PC-9 (cell line): ENCODE measurements around the gene RNF220. TPM values are rescaled to one million over a fixed set of nuclear protein-coding genes. Genes with fewer than 3 reads are reported as not detected.

Source experiments
- BruUV-seq: library from RNA; stranded (reverse); fragments of 400-500 nt; replicated peaks from 2 replicates; lab custom pipeline; 2021; lab: Mats Ljungman, UMichigan
- CTCF ChIA-PET: fragments of 300-600 bp; sonication (Branson Sonifier 250); formaldehyde crosslinking; loops from one replicate; lab custom pipeline; 2022; ENCODE audit warnings: antibody characterized with exemption; lab: Charles Lee
- POLR2A ChIA-PET: fragments of 300-600 bp; sonication (Branson Sonifier 250); formaldehyde crosslinking; loops from one replicate; lab custom pipeline; 2022; ENCODE audit warnings: antibody characterized with exemption; ENCODE audit not compliant: unreplicated experiment; lab: Charles Lee
- DNase-seq, 2 experiments: peaks; one replicate each; pipeline versions ENCODE4 v3.0.0 to v3.0.0-alpha.2; 2015 to 2022; ENCODE audit warnings: mixed read lengths in 1 of 2
- H2AFZ ChIP-seq: fragments of 200-600 bp; sonication (generic); 2 replicates; pipeline ENCODE4 v1.8.1; 2017; ENCODE audit warnings: antibody characterized with exemption
- H3F3A ChIP-seq: fragments of 200-600 bp; sonication (generic); 2 replicates; pipeline ENCODE4 v1.8.1; 2017; ENCODE audit warnings: antibody characterized with exemption, mild to moderate bottlenecking, low read depth; ENCODE audit not compliant: insufficient read depth
- H3K27ac ChIP-seq: fragments of 200-600 bp; sonication (generic); 2 replicates; pipeline ENCODE4 v1.6.1; 2016; ENCODE audit warnings: mixed run types
- H3K27me3 ChIP-seq: fragments of 200-600 bp; sonication (generic); 2 replicates; pipeline ENCODE4 v1.6.1; 2016; ENCODE audit warnings: low read depth, mixed run types; ENCODE audit not compliant: insufficient read depth
- H3K36me3 ChIP-seq: fragments of 200-600 bp; sonication (generic); 2 replicates; pipeline ENCODE4 v1.6.1; 2016; ENCODE audit warnings: low read depth, mixed run types
- H3K4me1 ChIP-seq: fragments of 200-600 bp; sonication (generic); replicated peaks from 2 replicates; pipeline ENCODE4 v1.6.1; 2016; ENCODE audit warnings: mixed run types; ENCODE audit not compliant: insufficient read depth
- H3K4me2 ChIP-seq: fragments of 200-600 bp; sonication (generic); 2 replicates; pipeline ENCODE4 v1.6.1; 2017; ENCODE audit warnings: mixed run types
- H3K4me3 ChIP-seq: fragments of 200-600 bp; sonication (generic); 2 replicates; pipeline ENCODE4 v1.6.1; 2016; ENCODE audit warnings: mixed run types
- H3K79me2 ChIP-seq: fragments of 200-600 bp; sonication (generic); 2 replicates; pipeline ENCODE4 v1.6.1; 2017; ENCODE audit warnings: low read depth, mixed run types
- H3K9me2 ChIP-seq: fragments of 200-600 bp; sonication (generic); 2 replicates; pipeline ENCODE4 v1.8.1; 2017; ENCODE audit warnings: mild to moderate bottlenecking; ENCODE audit not compliant: insufficient read depth
- H3K9me3 ChIP-seq: fragments of 200-600 bp; sonication (generic); 2 replicates; pipeline ENCODE4 v1.8.1; 2016; ENCODE audit warnings: low read depth; ENCODE audit not compliant: insufficient read depth
- H4K20me1 ChIP-seq: fragments of 200-600 bp; sonication (generic); 2 replicates; pipeline ENCODE4 v1.8.1; 2017; ENCODE audit not compliant: insufficient read depth
- EZH2 ChIP-seq: fragments of 200-600 bp; sonication (generic); IDR thresholded peaks from 2 replicates; pipeline ENCODE4 v1.8.0; 2017; ENCODE audit warnings: antibody characterized with exemption, low read depth
- intact Hi-C: fragments of 100-400 bp; cut with micrococcal nuclease; formaldehyde crosslinking; loops from one replicate; pipeline ENCODE4 v1.10.0; 2022; ENCODE audit not compliant: unreplicated experiment
- total RNA-seq: library from RNA; stranded (reverse); gene quantifications from 2 replicates; pipeline ENCODE4 v1.2.3, GENCODE V29; 2021
- TF ChIP-seq, protein P1 (sequence below): fragments of 200-600 bp; sonication (generic); conservative IDR thresholded peaks from 2 replicates; pipeline ENCODE4 v1.6.1; 2017; ENCODE audit warnings: mixed run types, antibody characterized with exemption, mild to moderate bottlenecking, moderate library complexity

Gene RNF220
- total RNA-seq, 1 experiment from 2014 or later = 82.9 TPM

DNA sequence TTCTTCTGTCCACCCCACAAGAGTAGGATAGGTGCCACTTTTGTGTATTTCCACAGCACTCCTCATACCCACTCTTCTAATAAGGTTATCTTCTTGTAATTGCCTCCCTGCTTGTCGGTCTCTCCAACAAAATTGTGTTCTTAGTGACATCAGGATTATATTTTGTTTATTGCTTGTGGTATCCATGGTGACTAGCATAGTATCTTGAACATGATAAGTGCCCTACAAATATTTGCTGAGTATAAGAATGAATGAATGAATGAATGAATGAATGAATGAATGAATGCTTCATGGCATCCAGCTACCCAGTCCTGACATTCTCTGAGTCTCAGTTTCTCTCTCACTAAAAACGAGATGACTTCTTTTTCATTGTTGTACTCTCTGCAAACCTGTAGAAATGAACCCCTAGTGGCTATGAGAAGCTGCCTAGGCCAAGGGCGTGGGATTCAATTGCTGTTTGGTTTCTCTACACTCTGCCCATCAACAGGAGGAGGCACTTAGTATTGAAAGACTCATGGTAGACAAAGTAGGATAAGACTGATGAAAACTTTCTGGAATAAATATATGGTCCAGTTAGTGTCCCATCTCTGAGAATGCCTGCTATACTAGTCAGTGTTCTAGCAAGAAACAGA, 148.2 kb downstream of the RNF220 start:
- TF ChIP-seq, protein P1, sequence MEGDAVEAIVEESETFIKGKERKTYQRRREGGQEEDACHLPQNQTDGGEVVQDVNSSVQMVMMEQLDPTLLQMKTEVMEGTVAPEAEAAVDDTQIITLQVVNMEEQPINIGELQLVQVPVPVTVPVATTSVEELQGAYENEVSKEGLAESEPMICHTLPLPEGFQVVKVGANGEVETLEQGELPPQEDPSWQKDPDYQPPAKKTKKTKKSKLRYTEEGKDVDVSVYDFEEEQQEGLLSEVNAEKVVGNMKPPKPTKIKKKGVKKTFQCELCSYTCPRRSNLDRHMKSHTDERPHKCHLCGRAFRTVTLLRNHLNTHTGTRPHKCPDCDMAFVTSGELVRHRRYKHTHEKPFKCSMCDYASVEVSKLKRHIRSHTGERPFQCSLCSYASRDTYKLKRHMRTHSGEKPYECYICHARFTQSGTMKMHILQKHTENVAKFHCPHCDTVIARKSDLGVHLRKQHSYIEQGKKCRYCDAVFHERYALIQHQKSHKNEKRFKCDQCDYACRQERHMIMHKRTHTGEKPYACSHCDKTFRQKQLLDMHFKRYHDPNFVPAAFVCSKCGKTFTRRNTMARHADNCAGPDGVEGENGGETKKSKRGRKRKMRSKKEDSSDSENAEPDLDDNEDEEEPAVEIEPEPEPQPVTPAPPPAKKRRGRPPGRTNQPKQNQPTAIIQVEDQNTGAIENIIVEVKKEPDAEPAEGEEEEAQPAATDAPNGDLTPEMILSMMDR = 0 out of 2 replicates have a peak, but pooled peaks have one; percentile 35
- no peak for TF ChIP-seq EZH2
- H3F3A ChIP-seq = peaks cover 16% of the 10 kb centered on the region
- H3K36me3 ChIP-seq = no peaks in the 10 kb centered on the region
- H3K79me2 ChIP-seq = no peaks in the 10 kb centered on the region
- H4K20me1 ChIP-seq = no peaks in the 10 kb centered on the region
- H3K4me3 ChIP-seq = no peak overlapping the region; the same call in 1 of the 2 replicates
- peak in 1 of 2 experiments; percentile 50 for DNase-seq
- peak overlapping the region; percentile 68 for H3K27ac ChIP-seq
- ChIA-PET CTCF (interaction anchor here (1.3 to 1.8 kb wide), 2 partner anchors 19 to 175 kb away, joined by 4 to 10 read pairs; no protein-coding TSS in a partner anchor), POLR2A (interaction anchor here (0.6 to 0.7 kb wide), 6 partner anchors 11 to 1466 kb away, joined by 3 to 6 read pairs (median 4); no protein-coding TSS in a partner anchor)
- H2AFZ ChIP-seq = no peak overlapping the region
- peak overlapping the region; percentile 72 for H3K4me2 ChIP-seq
- TSS peak; percentile 88 for BruUV-seq
- intact Hi-C loops = loop anchor here (5.0 to 10.0 kb wide), 2 partner anchors 68 to 226 kb away; no protein-coding TSS in a partner anchor
- H3K9me3 ChIP-seq = no peaks in the 10 kb centered on the region
- H3K27me3 ChIP-seq = no peaks in the 10 kb centered on the region
- no peaks in the 10 kb centered on the region for H3K9me2 ChIP-seq
- H3K4me1 ChIP-seq = peaks cover 32% of the 10 kb centered on the region

GRCh38 chr1:44553771-44554170, 148.7 kb downstream of the RNF220 start:
- CTCF ChIA-PET = interaction anchor here (0.6 to 1.8 kb wide), 4 partner anchors 13 to 228 kb away, joined by 3 to 10 read pairs (median 4); no protein-coding TSS in a partner anchor
- Histone ChIP-seq H3K27me3 (no peaks in the 10 kb centered on the region), H4K20me1 (no peaks in the 10 kb centered on the region), H3K9me3 (no peaks in the 10 kb centered on the region), H3K79me2 (no peaks in the 10 kb centered on the region), H3K27ac (peak overlapping the region; percentile 68), H3F3A (peaks cover 16% of the 10 kb centered on the region), H3K9me2 (no peaks in the 10 kb centered on the region), H2AFZ (no peak overlapping the region), H3K4me1 (peaks cover 35% of the 10 kb centered on the region), H3K4me2 (peak overlapping the region; percentile 72), H3K36me3 (no peaks in the 10 kb centered on the region), H3K4me3 (no peak overlapping the region; the same call in 1 of the 2 replicates)
- POLR2A ChIA-PET = interaction anchor here (0.6 to 0.7 kb wide), 5 partner anchors 12 to 334 kb away, joined by 3 to 6 read pairs (median 5); no protein-coding TSS in a partner anchor
- intact Hi-C loops = loop anchor here (5.0 to 10.0 kb wide), 2 partner anchors 69 to 226 kb away; no protein-coding TSS in a partner anchor
- TF ChIP-seq EZH2 = no peak
- TF ChIP-seq, protein P1 = no peak
- no TSS peak for BruUV-seq
- DNase-seq = peak; percentile 77 to 84

GRCh38 chr1:44554706-44555105, 149.7 kb downstream of the RNF220 start:
- H3K4me2 ChIP-seq = no peak overlapping the region
- H3K36me3 ChIP-seq = no peaks in the 10 kb centered on the region
- DNase-seq = no peak
- ChIA-PET POLR2A (no interaction called here), CTCF (interaction anchor here (1.8 kb wide), 1 partner anchor 17 kb away, joined by 10 read pairs; no protein-coding TSS in a partner anchor)
- H3K4me3 ChIP-seq = no peak overlapping the region
- BruUV-seq = no TSS peak
- H2AFZ ChIP-seq = no peak overlapping the region
- H3K9me2 ChIP-seq = no peaks in the 10 kb centered on the region
- no peak overlapping the region for H3K27ac ChIP-seq
- H3K27me3 ChIP-seq = no peaks in the 10 kb centered on the region
- intact Hi-C loops = loop anchor here (5.0 to 10.0 kb wide), 3 partner anchors 70 to 227 kb away; no protein-coding TSS in a partner anchor
- peaks cover 35% of the 10 kb centered on the region for H3K4me1 ChIP-seq
- H3F3A ChIP-seq = peaks cover 16% of the 10 kb centered on the region
- H3K79me2 ChIP-seq = no peaks in the 10 kb centered on the region
- H4K20me1 ChIP-seq = no peaks in the 10 kb centered on the region
- TF ChIP-seq, protein P1 = no peak
- no peak for TF ChIP-seq EZH2
- no peaks in the 10 kb centered on the region for H3K9me3 ChIP-seq
